HFF-Myc (cell line): Measurements from ENCODE around the gene CRYBG3.

ENCODE experiments used
- DNase-seq: peaks from one replicate; pipeline ENCODE4 v3.0.0-alpha.2; 2011; ENCODE audit warnings: low read depth; ENCODE audit errors: extremely low read depth
- H3K4me3 ChIP-seq: replicated peaks from 2 replicates; pipeline ENCODE4 v1.5.1; 2011; ENCODE audit warnings: low read depth, mild to moderate bottlenecking, control low read depth, low read length
- CTCF ChIP-seq: IDR thresholded peaks from 2 replicates; pipeline ENCODE4 v1.5.1; 2012; ENCODE audit warnings: mild to moderate bottlenecking, low read depth, low read length, control low read depth; ENCODE audit errors: missing control alignments

The CRYBG3 gene

GRCh38 chr3:97822359-97822775 lies 556 bp downstream of the CRYBG3 start:
- H3K4me3 ChIP-seq = peak overlapping the region; percentile 92
- peak; percentile 32 for DNase-seq
- TF ChIP-seq CTCF = no peak

GRCh38 chr3:97823046-97824004 lies 1.5 kb downstream of the CRYBG3 start:
- H3K4me3 ChIP-seq = peak overlapping the region; percentile 92

GRCh38 chr3:97825101-97825500 lies 3.3 kb downstream of the CRYBG3 start:
- TF ChIP-seq CTCF = no peak
- no peak for DNase-seq
- no peak overlapping the region for H3K4me3 ChIP-seq

More at GRCh38 chr3:97823046-97824004, 1.5 kb downstream of the CRYBG3 start:
- DNase-seq = no peak
- TF ChIP-seq CTCF = no peak

- no peak for TF ChIP-seq CTCF
- DNase-seq = no peak
- H3K4me3 ChIP-seq = no peak overlapping the region
Observed at GRCh38 chr3:97827741-97828471, 6.1 kb downstream of the CRYBG3 start.

GRCh38 chr3:97829198-97829597 lies 7.4 kb downstream of the CRYBG3 start:
- no peak for DNase-seq
- TF ChIP-seq CTCF = no peak
- no peak overlapping the region for H3K4me3 ChIP-seq

- TF ChIP-seq CTCF = no peak
- H3K4me3 ChIP-seq = no peak overlapping the region
- no peak for DNase-seq
Observed at GRCh38 chr3:97830638-97831037, 8.8 kb downstream of the CRYBG3 start.
